ENCODE results near the gene CCDC197.

The CCDC197 gene

DNA sequence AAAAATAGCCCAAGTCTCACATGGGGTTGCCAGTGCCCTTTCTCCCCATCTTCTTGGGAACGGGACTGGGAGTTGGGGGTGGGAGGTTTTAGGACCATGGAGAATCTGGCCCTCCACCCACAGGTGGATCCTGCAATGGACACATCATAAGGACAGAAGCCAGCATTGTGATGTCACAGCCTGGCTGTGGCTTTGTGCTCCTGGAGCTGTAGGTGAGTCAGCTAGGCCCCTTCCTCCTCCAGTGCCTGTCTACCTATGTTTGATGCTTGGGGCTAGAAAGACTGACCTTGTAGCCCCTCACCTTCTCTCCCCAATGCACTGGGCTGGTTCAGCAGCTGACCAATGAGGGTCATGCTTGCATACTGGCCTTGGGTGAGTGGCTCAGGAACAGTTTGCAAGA lies at the start of gene CCDC197:
TSS of gene CCDC197 (plus strand) at position 220 of the 400 bp plus-strand sequence. CDS start 831 bp downstream, outside the sequence.
- no peak for DNase-seq

DNA sequence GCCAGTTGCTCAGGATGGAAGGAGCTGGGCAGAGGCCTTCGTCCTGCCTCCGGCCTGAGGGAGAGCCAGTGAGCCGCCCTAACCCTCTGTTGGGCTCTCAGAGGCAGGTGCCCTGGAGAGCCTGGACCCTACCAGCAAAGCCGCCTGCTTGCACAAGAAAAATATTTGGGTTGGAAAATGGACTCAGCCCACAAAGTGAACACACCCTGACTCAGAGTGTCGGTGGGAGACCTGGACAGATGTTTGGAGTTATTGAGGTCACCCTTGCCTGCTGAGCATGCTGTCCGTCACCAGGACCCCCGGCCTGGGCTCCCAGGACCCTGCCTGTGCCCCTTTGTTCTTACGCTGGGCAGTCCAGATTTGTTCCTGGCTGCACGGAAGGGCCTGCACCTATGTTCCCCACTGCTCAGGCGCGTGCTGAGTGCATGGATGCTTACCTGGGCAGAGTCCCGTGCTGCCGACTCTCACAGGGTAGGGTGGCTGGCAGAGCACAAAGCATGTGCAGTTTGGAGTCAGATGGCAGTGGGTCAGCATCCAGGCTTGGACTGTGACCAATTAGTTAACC lies 47.5 kb upstream of the CCDC197 start:
- no peak for DNase-seq

DNA sequence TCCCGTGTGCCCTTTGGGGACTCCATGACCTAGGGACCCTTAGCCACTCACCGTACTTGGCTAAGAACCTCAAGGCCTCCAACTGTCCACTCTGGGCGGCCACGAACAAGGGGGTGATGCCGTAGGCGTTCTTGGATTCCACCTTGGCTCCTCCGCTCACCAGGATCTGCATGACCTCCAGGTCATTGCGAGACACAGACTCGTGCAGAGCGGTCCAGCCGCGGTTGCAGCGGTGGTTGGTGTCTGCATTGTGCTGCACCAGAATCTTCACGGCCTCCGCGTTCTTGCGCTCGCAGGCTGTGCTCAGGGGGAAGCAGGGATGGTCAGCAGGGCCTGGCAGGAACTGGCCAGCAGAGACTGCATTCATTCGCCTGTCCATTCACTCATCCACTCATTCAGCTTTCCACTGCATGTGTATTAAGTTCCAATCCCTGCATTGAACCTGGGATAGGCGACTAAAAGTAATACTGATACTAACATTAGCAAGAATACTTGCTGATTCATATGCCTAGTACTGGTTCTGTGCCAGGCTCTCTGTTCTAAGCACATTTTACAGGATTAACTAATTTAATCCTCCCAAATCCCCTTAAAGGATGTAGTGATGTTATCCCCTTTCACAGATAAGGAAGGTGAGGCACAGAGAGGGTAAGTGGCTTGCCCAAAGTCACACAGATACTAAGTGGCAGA lies 46.0 kb upstream of the CCDC197 start:
- no peak for DNase-seq

DNA sequence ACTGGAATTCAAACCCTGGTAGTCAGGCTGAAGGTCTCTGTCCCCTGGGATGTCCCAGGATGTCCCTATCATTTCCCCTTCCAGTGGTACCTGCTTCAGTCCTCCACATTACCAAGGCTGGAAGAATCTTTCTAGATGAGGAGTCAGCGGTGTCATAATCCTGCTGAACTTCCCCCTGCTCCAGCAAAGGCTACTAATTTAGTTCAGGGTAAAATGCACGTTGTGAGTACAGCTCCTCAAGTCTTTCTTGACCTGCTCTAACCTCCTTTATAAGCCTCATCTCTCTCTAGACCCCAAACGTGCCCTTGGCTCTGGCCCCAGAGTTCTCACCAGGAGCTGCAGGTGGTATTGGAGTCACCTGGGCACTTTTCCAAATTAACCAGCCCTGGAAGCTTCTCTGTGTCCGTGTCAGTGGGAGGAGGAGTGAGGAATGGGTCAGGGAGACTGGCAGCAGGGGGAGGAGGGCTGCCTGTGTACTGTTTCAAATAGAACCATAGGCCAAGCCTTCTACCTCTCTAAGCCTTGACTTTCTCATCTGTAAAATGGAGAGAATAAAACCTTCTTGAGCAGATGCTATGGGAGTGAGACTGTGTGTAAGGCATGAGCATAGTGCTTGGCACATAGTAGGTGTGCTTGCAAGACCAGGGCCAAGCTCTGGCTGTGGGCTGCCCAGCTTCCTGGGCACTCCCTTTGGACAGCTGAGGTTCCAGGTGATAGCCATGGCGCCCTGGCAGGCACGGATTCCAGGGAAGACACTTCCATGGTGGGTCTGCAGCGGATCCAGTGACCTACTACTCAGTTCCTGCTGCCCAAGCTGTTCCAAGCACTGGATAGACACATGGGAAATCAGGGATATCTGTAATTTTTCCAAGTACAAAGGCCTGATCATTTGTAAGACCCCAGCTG lies 45.2 kb upstream of the CCDC197 start:
- no peak for DNase-seq

DNA sequence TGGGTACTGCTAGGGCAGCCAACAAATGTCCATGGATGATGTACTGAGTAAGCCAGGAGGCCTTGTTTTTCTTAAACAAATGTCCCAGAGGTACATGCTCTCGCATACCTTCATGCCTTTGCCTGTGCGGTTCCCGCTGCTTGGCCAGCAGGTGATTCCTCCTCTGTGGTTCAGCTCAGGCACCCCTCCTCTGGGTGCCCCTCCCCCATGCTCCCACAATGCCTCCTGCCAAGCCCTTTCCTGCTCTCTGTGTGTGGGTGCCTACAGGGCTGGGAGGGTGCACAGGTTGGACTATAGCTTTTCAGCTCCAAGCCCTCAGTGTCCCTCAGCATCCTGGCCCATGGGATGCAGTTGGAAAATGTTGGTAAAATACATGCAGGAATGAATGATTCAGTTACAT lies 44.3 kb upstream of the CCDC197 start:
- no peak for DNase-seq

DNA sequence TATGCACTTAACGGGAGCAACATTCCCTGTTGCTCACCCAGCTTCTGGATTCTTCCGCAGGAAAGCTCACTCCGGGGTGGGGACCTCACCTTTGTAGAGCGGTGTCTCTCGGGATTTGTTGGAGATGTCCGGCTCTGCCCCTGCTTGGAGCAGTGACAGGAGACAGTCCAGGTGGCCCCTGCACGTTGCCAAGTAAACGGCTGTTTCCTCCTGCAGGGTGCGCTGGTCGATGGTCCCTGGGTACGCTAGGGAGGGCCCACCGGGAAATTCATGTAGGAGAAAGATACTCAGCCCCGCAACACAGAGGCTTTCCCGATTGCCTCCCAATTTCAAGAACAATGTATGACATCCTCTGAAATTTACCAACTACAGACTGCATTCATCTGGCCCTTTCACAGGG lies 43.8 kb upstream of the CCDC197 start:
- DNase-seq = no peak

DNA sequence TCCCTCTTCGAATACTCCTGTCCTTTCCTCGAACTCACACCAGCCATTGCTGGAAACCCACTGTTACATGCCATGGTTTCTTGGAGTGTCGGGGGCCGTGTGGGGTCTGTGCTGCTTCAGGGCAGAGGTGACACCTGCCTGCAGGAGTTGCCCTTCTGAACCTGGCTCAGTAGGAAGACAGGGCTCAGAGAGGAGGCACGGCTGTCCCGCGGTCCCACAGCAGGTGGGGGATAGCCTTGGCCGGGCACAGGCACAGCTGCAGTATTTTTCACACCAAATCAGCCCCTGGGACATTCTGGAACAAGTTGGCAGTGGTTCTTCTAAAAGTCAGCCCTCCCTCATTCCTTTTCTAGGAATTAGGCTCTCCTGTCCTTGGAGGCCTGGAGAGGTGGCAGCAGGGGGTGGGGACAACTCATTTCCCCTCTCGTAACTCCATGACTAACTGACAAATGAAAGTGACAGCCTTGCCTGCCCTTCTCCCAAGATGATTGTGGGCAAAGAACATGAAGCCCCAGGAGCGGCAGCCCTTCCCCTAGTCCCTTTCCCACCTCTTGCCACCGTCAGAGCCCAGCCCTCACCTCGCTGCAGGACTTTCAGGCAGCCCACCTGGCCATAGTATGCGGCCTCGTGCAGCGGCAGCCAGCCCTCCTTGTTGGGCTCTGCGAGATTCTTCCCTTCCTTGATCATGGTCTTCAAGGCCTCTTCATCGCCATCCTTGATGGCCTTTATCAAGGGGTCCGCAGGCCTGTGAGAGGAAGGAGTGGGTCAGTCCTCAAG lies 43.2 kb upstream of the CCDC197 start:
- DNase-seq = no peak

DNA sequence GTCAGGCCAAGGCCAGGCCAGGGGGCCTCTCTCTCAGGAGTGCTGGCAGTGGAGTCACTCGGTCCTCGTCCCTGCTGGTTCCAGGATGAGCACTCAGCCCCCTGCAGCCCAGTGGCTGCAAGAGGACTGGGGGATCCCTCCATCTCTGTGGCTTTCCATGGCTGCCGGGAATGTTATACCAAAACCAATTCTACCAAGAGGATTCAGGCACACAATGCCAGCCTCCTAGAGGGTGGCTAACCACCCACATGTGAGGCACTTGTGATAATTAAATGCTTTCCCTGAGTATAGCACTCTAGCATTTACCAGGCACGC lies 42.6 kb upstream of the CCDC197 start:
- DNase-seq = no peak

DNA sequence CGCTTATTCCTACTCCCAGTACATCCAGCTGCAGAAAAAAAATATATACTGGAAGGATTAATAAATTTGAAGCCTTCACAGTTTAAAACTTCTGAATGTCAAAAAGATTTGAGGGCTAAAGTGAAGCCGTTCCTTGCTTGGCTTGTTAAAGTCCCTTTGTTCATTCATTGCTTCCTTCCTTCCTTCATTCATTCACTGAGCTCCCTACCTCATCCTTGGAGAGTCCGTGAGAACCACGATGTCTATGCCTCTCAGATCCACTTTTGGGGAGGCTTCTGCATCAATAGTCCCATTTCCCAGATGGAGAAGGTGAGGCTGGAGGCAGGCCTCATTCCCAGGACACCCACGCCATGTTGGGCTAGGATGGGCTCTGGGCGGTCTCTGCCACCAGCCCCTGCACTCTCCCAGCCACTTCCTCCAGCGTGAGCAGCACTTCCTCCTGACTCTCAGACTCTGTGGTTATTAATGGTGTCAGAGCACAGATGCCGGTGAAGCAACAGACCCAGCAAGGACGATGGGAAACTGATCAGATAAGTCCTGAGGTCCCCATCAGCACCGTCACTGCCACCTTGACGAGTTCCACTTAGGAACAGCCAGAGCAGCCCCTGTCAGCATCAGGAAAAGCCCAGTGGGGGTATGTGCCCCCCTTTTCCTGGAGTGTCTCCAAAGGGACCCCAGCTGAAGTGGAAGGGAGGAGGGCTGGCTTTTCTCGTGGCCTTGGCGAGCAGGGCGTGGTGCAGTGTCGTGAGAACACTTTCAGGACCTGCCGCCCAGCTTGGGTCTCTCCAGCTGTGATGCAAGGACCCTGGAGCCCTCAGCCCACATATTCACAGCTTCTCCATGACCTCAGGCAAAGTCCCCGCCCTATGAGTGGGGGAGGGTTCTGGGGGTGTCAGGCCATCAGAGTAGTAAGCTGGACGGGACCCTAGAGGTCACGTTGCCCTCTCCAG lies 41.9 kb upstream of the CCDC197 start:
- DNase-seq = no peak

DNA sequence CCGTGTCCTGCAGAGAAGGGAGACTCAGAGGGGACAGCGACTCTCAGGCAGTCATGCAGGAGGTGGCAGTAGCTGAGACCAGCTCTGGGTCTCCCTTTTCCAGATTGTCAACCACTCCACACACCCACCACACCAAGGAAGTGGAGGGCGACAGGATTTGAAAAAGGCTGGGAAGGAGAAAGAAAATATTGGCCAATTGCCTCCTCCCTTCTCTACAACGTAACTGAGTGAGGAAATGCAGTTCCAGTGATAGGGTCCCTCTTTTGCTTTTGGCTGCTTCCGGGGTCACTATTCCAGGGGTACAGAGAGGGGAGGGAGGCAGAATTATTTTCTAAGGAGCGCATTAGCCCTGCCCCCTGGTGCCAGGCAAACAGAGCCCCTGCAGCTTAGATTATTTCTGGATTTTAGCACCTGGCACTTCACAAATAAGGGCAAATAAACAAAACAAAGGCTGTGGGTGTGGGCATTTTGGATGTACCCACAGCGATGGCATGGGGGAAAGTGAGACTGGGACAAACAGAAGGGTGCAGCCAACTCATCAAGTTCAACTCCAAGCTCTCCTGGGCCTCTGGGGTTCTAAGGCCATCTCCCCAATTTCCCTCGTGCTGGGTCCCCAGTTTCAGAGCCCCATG lies 41.1 kb upstream of the CCDC197 start:
- no peak for DNase-seq

DNA sequence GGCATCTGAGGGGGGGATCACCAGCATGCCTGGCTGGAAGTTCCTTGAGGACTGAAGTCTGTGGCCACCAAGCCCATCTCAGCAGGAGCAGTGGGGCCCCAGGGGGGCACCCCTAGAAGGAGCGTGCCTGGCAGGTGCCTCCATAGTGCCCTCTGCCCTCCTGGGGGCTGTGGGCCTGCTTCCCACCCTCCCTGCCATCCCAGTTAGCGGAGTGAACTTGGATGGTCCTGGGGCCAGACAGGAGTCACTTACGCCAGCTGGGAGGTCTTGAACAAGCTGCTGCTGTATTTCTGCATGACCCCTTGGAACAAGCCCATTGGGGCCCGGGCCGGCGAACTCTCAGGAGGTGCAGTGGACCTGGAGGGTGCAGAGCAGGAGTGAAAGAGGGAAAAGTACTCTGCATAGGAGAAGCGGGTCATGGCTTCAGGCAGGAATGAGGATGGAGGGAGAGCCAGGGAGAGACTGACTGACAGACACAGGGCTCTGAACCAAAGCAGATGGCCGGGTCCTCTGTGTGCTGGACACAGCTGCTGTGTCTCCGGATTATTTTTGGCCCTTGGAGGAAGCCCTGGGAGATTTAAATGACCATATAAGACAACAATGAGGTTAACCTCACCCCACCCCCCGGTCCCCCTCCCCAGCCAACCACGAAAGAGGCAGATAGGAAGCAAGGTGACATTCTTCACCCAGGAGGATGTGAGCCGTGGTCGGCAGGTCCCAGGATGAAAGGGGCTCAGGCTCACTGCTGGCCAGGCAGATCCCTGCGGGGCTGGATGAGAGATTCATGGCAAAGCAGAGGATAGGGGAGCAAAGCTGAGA lies 40.4 kb upstream of the CCDC197 start:
- DNase-seq = no peak

DNA sequence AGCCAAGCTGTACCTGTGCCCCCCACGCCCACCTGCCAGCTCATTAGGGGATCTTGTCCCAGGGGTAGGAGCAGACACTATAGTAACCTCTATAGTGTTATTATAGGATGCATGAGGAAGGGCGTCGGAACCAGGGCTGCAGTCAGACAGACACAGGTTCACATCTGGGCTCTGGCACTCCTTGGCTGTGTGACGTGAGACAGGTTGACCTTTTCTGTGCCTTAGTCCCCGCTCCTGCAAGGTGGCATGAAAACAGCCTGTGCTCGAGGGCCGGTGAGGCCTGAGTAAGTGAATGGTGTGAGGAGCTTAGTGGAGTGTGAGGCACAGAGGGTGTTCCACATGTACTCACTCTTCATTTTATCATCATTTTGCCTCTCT lies 39.8 kb upstream of the CCDC197 start:
- no peak for DNase-seq

DNA sequence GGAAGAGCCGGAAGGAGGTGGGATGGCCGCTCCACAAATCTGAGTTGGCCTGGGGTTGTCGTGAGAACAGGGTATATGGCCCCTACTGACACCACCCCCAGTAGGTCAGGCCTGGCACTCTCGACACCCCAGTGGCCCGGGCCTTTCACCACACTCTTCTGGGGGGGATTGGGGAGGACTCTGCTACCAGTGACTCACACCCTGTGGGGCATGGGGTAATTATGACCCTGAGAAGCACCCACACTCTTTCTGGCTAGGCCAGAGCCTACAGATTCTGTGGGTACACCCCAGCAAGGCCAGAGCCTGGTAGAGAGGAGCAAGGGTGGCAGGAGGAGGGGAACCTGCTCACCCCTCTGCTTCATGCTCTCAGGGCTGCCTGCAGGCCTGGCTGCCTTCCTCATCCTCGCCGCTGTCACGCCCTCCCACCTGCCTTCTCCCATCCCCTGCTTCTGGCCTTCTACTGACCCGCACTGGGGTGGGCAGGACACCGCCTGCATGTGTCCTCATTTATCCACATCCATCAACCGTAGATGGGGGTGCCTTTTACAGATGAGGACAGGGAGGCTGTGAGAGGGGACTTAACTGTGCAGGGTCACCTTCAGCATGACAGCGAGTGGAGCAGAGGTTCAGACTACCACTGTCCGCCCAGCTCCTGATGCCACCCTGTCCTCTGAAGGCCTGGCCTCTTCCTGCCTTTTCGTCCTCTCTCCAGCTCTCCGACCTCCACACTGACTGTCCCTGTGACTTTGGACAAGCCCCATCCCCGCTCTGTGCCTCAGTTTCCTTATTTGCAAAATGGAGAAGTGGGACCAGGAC lies 39.1 kb upstream of the CCDC197 start:
- no peak for DNase-seq

DNA sequence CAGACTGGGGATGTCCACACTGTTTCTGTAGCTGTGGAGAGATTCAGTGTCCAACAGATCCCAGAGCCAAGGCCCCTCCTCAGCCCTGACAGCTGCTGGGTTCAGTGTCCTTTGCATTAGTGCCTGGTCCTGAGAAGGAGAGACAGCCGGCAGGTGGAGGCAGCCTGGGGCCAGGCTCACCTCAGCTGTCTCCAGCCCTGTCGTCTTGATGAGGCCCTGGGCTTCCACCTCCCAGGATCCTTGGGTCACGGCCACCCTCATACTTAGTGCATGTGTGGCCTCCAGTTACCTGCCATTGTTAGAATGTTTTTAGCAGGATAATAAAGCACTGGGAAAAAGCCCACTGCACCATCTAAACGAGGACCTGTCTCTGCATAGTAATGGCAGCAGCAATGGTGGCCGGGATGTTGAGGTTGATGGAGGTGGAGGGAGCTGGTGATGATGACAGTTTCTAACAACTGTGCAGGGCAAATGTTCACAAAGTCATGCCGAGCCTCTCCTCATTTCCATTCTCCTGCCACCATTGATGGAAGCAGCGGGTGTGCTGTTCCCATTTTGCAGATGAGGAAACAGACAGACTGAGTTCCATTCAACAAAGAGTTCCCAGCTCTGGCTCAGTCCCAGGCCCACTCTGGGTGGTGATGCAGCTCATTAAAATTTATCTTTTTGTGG lies 38.4 kb upstream of the CCDC197 start:
- DNase-seq = no peak

DNA sequence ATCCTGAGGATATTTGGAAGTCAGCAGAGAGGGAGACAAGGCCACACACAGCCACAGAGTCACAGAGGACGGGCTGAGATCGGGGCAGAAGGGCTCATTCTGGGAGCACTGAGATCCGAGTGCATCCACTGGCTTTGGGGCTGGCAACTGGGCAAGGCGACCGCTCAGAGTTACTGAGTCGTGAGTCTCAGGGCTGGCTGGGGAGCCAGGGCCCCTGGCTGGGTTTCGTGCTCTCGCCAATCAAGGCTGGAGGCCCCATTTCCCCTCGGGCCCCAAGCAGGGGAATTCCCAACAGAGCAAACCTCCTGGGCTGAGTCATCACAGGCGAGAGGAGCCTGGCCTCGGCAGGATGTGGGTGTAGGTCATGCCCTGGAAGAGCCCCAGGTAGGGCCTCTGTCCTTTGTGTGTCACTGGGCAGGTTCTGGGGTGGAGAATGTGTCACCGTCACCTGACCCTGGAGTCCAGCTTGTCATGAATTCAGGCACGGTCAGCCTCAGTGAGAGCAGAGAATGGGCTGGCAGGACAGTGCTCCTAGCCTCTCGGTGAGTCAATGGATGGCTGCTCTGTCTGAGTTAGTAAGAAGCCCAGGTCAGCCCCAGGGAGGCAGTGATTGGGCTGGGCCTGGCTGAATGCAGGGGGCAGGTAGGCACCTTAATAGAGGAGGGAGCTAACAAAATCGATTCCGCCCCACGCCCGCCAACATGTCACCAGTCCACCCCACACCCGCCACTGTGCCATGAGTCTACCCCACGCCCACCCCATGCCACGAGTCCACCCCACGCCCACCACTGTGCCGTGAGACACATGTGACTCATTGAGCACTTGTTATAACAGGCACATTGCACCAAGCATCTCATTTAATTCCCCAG lies 37.6 kb upstream of the CCDC197 start:
- DNase-seq = no peak

DNA sequence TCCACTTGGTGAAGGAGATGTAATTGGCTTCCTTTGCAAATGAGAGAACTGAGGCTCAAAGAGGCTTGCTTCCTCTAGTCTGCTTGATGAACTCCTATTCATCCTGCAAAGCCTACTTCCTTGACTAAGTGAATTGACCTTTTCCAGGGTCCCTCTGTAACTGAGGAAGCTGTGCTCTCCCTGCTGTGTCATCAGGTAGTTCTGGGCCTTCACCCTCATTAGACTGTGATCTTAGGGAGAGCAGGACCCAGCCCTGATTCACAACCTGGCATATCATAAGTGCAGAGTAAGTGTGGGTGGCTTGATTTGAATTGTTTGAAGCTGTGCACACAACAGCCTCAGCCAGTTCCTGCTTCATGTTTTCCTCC lies 37.0 kb upstream of the CCDC197 start:
- no peak for DNase-seq

DNA sequence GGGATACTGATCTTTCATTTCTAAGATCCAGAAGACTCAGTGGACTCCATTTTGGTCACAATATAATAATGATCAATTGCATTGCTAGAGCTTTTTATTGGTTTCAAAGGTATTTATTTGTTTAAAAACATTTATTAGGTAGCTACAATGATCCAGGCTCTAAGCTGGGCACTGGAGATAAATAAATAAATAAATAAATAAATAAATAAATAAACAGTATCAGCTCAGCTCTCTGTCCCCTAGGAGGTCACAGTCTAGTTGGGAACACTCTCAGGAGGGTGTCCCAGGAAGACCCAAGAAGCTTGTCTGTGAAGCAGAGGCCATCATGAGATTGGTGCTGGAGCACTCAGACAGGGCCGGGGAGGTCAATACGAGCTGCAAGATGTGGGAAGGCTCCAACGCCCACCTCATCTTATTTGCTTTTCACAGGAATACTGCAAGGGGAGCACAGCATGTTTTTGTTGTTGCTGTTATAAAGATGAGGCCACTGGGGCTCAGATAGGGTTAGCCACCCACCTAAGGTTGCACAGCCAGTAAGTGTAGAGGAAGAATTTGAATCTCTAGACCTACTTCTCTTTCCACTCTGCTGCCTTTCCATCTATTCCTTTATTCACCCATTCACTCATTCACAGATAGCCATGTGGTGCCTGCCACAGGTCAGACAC lies 36.2 kb upstream of the CCDC197 start:
- no peak for DNase-seq

DNA sequence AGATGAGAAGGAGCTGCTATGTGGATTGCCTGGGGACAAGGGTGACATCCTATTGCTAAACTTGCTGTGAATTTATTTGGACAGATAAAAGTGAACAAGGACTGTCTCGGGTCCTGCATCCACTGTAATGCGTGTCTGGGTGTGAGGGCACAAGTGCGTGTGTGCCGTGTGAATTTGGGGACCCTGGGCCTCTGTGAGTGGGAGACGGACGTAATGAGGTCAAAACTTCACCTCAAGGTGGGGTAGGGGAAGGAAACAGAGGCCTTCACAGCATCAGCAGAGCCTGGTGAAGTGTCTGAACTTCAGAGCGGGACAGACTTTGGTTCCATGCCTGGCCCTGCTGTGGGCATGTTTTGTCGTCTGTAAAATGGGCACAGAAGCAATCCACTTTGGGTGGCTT lies 35.5 kb upstream of the CCDC197 start:
- DNase-seq = no peak

Data from NCI-H748 treated with DMSO at 0.1 percent for 48 hours (cell line).